GM19193 (cell line): ENCODE results near the gene THOC1.

Experiments used
- POLR2A ChIP-seq: IDR thresholded peaks from 4 replicates; pipeline ENCODE4 v1.6.1; 2011; ENCODE audit not compliant: insufficient read depth, insufficient read length; ENCODE audit errors: extremely low read depth

The THOC1 gene

DNA sequence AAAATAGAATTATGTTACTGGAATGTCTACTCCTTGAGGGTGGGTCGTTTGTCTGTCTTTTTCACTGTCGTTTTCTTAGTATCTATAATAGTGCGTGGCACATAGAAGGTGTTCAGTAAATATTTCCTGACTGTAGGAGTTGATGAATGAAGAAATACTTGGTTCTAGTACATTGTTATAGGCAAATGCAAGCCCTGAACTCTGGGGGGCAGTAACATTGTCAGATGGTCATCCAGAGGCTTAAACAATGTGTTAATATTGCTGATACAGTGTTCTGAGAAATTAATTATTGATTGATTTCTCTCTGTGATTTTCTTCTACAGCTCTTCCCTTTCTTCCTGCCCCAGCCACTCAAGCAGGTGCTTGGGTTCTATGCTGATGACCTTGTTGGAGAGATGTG lies 24.4 kb upstream of the THOC1 start:
- TF ChIP-seq POLR2A = no peak

DNA sequence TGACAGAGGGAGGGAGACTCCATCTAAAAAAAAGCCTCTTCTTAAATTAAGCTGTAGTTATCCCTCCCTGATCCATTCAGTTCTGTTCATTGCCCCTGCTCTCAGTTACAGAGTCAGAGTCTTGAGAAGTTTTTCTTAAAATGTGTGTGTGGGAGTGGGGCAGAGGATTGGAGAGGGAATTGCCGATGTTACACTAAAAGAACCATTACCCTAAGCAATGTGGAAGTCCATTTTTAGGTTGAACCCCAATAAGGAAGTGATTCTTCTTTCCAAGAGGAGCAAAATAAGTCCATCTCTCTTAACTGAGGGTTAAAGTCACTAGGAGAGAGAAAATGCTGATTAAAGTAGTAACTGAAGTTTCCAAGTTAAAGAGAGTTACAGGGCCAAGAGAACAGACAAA lies 21.2 kb upstream of the THOC1 start:
- no peak for TF ChIP-seq POLR2A

DNA sequence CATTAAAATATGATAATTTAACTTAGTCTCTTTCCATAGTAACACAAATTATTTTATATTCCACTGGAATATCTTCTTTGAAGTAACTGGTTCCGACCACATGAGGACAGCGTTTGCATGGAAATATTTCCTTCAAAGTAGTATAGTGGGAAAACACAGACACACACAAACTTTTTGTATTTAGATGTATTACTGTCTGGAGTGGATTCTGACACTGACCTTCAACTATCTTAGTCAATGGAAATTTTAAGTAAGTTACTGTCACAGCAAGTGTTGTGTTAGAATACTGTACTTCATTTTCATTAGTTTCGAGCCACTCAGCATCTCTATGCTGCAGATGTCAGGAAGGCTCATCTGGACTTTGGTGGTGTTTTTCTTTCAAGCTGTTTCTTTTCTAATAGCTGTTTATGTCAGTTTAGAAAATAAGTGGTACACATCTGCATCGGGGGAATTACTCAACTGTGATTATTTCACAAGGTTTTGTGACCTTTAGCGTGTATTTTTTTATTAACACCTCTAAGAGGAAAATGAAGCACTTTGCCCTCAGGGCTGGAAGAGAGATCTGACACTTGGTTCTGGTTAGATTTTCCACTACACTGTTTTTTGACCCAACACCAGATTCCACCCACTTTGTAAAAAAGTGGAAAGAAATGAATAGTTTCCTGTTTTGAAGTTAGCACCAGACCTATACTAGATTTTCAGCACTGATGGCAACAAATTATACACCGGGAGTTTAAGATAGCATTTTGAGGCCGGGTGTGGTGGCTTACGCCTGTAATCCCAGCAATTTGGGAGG lies 18.9 kb upstream of the THOC1 start:
- no peak for TF ChIP-seq POLR2A

DNA sequence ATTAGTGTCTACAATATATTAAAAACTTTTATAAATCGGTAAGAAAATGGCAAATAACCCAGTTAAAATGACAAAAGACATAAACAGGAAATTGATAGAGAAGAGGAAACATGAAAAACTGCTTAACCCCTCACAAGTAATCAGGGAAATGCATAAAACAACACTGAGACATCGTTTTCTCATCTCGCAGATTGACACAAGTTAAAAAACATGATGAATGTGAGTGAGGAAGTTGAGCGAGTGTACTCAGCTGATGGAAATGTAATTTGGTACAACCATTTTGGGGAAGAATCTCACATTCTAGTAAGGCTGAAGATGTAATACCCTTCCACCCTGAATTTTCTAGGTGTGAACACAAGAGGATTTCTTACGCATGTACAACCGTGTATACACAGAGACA lies 18.0 kb upstream of the THOC1 start:
- TF ChIP-seq POLR2A = no peak

DNA sequence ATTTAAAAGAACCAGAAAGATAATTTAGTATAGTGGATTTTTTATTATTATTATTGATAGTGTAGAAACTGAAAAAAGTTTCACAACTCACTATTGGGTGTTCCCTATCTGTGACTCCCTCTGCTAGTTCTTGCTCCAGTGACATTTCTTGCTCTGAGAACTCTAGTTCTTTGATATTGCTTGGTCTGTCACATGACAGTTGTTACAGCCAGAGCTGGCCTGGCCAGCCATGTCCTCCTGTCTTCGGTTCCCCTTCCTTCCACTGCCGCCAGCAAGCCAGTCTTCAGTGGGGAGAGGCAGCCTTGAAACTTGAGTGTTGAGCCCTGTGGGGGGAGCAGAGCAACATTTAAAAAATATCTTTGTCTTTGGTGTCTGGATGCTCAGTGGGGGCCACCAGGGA lies 7.6 kb upstream of the THOC1 start:
- no peak for TF ChIP-seq POLR2A

DNA sequence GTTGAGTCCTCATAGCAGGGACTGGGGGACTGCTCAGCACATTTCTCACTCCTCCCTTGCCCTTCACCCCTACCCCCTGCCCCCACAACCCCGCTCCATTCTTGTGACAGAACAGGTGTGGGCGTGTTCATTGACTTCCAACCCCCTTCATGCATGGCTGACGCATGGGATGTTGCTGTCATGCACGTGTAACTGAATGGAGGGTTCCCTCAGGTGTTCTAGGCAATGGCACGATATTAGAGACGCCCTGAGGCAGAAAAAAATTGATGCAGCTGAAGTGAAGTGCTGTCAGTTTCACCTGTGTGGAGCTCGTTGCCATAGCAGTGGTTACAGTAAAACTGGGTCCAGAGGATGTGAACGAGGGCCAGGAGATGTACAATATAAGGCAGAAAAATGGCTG lies 6.5 kb upstream of the THOC1 start:
- no peak for TF ChIP-seq POLR2A

DNA sequence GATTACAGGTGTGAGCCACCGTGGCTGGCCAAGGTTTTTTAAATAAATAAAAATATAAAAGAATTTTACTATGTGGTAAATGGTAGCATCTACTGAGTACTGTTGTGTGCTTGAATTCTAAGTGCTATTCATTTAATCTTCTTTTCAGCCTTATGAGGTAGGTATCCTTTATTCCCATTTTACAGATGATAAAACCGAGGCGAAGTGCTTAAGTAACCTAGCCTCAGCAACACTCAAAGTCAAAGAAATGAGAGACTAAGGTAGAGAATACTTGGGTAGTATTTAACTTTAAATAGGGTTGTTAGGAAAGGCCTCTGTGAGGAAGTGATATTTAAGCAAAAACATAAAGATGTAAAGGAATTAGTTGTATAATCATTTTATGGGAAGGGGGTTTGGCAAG lies 5.7 kb upstream of the THOC1 start:
- TF ChIP-seq POLR2A = no peak

DNA sequence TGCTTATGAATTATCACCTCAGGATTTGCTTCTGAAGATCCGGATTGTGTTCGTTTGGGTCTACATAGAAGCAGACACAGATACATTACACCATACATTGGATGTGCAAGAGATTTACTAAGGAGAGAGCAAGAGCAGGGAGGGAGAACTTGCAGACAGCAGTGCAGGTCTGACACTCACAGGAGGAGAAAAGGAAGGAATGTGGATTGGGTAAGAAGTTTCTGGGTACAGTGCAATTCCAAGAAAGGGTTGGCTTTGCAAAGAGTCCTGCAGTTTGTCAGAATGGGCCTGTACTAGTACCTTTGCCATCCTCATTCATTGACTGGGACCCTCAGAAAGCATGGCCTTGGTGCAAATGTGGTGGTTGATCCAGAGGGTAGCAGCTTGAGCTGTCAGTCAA lies 4.8 kb upstream of the THOC1 start:
- TF ChIP-seq POLR2A = no peak

DNA sequence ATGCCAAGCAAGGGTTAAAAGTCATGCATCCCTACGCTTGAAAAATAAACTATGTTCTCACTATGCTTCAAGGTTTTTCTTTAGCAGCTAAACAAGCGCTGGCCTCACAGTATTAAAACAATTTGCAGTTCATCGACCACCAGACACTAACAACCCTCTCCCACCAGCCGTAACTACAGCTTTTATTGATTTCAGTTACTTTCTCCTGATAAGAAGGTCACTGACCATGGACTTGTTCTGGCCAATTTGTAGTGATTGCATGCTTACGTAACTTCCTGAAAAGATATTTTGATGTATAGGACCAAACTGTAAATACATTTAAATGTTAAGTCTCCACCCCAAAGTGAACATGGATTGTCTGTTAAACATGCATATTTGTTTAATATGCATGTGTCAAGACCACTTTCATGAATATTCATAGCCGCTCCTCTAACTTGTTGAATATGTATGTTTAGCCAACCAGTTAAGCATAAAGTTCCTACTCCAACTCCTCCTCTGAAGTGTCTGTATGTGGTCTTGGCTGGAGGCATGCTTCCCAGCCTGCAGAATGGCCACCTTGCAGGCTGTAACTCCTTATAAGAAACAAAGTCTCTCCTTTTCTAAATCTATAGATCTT lies 1.7 kb upstream of the THOC1 start:
- no peak for TF ChIP-seq POLR2A

DNA sequence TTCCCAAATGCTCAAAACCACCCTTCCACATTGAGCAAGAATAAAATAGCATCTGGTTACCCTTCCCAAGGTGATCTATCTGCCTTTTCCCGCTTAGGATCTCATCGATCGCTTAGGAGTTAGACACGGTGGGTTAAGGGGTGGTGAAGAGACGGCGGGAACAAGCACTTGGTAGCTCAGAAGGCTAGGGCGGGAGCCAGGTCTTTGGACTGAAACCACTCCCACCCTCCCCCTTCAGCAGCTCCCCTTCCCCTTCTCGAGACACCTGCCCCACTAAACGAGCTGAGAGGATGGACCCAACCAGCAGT lies 513 bp downstream of the THOC1 start:
- TF ChIP-seq POLR2A = no peak

DNA sequence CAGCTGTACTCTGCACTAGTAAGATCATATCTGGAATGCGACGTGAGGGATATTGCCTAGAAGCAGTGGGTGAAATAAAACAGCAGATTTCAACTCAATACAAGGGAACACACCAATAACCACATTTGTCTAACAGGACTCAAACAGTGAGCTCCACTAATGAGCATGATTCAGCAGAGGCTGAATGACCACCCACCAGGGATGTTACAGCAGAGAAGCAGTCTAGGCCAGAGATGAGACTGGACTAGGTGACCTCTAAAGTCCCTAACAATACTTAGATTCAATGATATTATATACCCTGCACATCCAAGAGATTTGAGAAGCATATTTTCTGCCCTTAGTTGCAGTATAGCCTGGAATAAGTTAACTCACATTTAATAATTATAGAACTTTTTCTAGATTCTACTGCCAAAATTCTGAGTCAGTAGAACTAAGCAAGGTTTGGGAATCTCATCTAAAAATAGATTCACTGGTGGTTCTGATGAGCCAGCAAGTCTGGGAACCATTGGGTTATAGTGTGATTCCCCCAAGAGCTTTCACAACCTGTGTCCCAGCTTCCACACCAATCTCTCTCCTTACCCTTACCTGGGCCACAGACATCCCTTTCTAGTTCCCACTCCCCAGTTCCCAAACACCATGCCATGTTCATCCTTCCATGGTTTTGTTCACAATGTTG lies 6.3 kb downstream of the THOC1 start:
- TF ChIP-seq POLR2A = no peak

DNA sequence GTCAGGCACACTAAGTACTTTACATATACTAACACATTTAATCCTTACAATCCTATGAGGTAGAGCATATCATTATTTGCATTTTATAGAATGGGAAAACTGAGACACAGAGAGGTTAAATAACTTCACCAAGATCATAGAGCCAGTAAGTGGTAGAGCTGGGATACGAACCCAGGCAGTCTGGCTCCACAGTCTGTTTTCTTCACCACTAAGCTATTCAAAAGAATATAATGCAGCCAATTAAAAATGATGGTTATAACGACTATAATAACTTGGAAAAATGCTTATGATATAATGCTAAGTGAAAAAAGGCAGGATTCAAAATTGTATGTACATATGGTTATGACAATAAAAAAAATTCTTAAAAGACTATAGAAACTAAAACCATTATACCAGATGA lies 7.3 kb downstream of the THOC1 start:
- no peak for TF ChIP-seq POLR2A

DNA sequence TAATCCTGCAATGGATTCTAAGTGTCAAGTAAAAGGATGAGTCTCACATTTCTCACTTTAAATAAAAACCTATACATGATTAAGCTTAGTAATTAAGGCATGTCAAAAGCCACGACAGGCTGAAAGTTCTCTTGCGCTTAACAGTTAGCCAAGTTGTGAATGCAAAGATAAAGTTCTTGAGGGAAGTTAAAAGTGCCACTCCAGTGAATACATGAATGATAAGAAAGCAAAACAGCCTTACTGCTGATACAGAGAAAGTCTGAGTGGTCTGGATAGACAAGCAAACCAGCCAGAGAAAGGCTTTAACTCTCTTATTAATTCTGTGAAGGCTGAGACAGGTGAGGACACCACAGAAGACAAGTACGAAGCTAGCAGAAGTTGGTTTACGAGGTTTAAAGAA lies 12.7 kb downstream of the THOC1 start:
- no peak for TF ChIP-seq POLR2A

DNA sequence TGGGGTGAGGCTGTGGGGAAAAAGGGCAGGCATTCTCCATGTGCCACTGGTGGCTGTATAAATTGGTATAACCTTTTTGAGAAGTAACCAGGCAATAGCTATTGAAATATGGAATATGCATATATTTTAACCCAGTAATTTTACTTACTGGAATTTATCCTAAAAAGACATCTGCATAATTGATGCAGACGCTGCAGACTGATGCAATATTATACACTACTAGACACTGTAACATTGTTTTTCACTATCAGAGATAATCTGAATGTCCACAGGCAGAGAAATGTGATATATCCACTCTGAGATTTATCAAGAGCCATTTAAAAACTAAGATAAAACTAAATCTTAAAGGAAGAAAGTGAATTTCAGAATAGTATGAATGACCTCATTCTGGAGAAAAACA lies 14.7 kb downstream of the THOC1 start:
- TF ChIP-seq POLR2A = no peak

DNA sequence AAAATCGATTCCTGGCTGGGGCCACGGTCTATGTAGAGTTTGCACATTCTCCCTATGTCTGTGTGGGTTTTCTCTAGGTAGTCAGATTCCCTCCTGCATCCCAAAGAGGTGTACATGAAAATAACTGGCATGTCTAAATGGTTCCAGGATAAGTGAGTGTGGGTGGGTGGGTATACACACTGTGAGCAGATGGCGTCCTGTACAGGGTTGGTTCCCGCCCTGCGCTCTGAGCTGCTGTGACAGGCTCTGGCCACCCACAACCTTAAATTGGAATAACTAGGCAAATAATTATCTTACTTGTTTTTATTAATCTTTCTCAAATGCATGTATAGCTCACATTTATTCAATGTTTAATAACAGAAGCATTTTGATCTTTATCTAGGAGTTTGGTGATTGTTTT lies 16.3 kb downstream of the THOC1 start:
- TF ChIP-seq POLR2A = no peak

DNA sequence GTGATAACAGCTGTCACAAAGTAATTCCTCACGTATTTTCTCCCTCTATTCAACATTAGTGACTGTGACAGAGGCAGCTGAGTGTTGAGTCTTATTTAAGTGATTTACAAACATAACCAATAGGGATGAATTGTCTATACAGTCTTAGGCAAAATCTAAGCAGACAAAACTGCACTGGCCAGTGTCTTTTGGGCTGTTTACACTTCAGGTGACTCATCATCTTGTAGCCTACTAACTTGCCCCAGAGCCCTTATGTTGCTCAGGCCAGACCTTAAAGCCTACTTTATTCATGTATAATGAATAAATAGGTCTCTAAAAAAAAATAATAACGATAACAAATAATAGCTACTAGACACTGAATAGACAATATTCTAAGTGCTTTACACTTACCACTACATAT lies 17.2 kb downstream of the THOC1 start:
- TF ChIP-seq POLR2A = no peak

DNA sequence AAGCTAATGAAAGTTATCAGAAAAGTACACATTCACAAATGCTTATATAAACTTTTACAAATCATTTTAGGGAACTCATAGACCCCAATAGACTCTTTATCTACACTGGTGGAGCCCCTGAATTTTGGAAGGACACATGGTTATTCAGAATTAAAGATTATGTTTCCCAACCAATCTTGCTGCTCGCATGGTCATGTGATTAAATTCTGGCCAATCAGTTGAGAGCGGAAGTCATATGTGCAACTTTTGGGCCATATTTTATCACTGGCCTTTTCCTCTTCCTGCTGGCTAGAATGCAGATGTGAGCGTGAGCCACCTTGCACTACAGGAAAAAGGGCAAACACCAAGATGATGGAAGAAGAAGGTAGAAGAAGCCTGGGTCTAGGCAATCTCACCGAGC lies 19.8 kb downstream of the THOC1 start:
- no peak for TF ChIP-seq POLR2A

DNA sequence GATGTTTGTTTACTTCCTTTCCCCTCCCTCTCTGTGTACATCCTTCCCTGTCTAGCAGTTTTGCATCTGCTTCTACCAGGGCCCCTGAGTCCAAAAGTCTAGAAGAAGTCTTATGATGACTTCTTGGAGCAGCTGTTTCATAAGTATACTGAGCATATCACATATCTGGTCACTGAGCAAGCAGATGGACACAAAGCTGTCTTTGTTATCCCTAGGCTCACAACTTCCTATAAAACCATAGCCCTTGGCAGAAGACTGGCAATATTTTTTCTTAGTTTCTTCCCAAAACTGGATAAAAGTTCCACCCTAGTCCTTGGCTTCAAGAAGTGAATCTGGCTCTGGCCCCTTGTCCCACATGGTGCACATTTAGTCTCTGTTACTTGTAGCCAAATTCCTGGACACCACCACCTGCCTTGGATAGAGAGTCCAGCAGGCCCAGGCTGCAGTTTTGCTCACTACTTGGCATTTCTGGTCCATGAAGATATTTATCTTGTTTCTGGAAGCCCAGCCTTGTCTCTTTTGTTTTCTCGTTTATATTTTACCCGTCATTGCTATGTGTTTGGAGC lies 22.5 kb downstream of the THOC1 start:
- TF ChIP-seq POLR2A = no peak
